Lower leg skin (tissue), 3 donors: ENCODE data around the gene NDEL1.

Experiments
- CTCF ChIP-seq, 3 donors: fragments of 450-650 bp; IDR thresholded peaks; one replicate each; pipeline ENCODE4 v1.5.1; 2016; ENCODE audit warnings: antibody characterized with exemption in 3 of 3, mild to moderate bottlenecking in 3 of 3, moderate library complexity in 2 of 3
- POLR2A ChIP-seq, 2 donors: fragments of 450-650 bp; IDR thresholded peaks; one replicate each; pipeline ENCODE4 v1.6.1; 2016 to 2017; ENCODE audit warnings: antibody characterized with exemption in 2 of 2, mild to moderate bottlenecking in 1 of 2, moderate library complexity in 1 of 2

- no peak for TF ChIP-seq CTCF (IDR thresholded peaks at IDR 0.05)
- TF ChIP-seq POLR2A (IDR thresholded peaks at IDR 0.05) = no peak
Observed at GRCh38 chr17:8492121-8492520, 56.4 kb downstream of the NDEL1 start.
